ENCODE results near the gene CSAD.
"Not testable (repeated sequence)": the region's sequence is repeated elsewhere in the genome, so short reads cannot be mapped to it uniquely, and the experiment has no call there.

Gene CSAD

DNA sequence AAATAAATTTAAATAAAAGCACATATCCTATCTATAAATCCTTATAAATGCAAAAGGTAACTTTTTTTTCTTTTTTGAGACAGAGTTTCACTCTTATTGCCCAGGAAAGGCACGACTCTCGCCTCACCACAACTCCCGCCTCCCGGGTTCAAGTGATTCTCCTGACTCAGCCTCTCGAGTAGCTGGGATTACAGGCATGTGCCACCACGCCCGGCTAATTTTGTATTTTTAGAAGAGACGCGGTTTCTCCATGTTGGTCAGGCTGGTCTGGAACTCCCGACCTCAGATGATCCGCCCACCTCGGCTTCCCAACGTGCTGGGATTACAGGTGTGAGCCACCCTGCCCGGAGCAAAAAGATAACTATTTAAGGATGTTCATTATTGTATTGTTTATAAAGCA lies 1.9 kb downstream of the CSAD start:
- not testable (repeated sequence) for DNase-seq

GRCh38 chr12:53177447-53177846 lies 3.3 kb downstream of the CSAD start:
- not testable (repeated sequence) for DNase-seq

DNA sequence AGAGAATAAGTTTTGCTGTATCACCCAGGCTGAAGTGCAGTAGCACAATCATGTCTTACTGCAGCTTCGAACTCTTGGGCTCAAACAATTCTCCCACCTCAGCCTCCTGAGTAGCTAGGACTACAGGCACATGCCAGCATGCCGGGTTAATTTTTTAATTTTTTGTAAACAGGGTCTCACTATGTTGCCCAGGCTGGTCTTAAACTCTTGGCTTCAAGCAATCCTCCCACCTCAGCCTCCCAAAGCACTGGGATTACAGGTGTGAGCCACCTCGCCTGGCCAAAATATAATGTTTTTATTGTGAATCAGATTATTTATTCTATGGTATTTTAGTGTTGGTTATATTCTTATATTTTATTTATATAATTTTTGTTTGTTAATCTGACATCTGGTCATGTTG lies 4.0 kb downstream of the CSAD start:
- no peak for DNase-seq

DNA sequence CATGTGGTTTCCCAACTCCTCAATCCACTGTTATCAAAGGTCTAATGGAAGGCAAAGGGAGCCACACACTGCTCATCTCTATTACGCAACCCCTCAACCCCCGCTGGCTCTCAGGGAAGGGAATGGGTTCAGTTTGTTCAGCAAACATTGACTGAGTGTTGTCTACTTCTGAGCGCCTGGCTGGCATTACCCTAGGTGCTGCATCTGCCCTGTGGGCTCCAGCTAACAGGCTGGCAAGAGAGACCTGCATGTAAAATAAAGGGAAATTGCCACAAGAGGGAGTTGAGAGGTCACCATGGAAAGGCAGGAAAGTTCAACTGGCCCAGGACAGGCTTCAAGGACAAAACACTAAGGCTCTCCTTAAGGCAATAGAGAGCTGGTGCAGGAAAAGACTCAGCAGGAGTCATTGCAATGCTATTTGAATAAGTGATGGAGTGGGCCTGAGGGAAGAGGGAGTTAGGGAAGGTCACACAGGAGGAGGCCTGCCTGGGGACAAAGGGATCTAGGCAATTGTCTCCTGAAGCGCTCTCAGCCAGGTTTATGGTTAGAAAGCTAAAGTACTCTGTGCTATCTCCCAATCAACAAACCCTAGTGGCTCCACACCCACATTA lies 5.7 kb downstream of the CSAD start:
- DNase-seq: no peak

GRCh38 chr12:53173085-53173715 lies 7.5 kb downstream of the CSAD start:
- DNase-seq: no peak

DNA sequence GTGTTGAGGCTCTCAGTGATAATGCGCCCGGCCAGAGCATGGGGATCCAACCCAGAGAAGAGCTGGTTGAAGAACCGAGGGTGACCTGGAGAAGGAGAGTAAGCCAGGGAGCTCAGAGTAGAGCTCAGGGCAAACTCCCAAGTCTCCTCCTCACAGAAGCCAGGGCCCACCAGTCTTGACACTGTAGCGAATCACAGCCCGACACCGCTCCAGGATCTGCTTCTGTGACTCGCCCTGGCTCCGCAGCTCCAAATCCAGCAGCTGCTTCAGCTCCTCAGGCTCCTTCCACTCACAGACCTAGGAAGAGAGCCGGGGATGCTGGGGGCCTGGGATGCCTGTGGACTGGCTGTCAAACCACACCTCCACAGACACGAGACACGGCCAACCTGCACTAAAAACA lies 8.4 kb downstream of the CSAD start:
- no peak for DNase-seq

- DNase-seq: no peak
Observed at GRCh38 chr12:53171725-53172329, 8.9 kb downstream of the CSAD start.

DNA sequence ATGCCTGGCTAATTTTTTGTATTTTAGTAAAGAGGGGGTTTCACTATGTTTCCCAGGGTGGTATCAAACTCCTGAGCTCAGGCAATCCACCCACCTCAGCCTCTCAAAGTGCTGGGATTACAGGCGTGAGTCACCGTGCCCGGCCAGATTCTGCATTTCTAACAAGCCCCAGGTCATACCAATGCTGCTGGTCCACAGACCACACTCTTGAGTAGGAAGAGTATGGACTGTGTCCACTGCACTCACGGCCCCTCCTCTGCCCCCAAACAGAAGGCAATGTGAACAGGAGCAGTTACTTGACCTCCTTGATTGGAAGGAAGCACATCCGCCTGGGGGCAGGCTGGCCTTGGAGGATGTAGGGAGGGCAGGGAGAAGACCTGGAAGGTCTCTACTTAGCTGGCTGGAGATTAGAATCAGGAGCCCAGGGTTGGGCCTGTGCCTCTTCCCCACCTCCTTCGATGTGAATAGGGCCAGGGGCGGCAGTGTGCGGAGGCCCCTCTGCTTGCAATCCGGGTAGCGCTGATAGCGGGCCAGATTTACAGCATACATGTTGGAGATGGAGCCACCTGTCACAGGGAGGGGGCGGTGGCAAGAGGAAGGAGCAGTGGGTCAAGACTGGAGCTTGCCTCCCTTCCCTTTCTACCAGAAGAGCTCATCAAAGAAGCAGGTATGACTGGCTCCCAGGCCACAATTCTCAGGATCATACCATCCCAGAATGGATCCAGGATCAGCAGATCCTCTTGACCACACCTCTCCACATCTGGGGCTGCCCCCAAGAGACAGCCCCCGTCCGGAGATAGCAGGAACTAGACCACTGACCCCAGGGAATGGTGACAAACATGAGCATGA lies 9.6 kb downstream of the CSAD start:
- no peak for DNase-seq

- no peak for DNase-seq
Observed at GRCh38 chr12:53170215-53170614, 10.5 kb downstream of the CSAD start.

DNA sequence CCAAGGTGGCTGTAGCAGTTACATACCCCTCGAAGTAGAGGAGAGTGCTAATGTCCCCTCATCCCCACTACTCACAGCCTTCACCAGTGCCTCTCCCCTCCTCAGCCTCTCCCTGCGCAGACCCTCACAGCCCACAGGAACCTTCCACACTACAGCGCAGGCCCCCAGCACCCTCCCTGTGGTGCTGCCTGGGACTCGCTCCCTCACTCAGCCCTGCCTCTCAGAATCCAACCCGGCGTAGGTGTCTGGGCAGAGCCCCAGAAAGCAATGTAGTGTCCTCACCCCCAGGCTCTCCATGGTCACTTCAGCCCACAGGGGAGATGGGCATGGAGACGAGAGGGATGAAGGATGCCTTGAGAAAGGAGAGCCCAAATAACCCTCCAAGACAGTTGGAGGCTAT lies 11.1 kb downstream of the CSAD start:
- no peak for DNase-seq

GRCh38 chr12:53166837-53167236 lies 13.9 kb downstream of the CSAD start:
- no peak for DNase-seq

DNA sequence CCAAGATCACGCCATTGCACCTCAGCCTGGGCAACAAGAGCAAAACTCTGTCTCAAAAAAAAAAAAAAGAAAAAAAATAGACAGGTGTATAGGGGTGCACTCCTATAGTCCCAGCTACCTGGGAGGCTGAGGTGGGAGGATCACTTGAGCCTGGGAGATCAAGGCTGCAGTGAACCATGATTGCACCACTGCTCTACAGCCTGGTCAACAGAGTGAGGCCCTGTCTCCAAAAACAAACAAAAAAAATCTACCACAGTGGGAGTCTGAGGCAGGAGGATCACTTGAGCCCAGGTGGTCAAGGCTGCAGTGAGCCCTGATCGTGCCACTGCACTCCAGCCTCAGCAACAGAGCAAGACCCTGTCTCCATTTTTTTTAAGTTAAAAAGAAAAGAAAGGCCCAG lies 17.7 kb downstream of the CSAD start:
- DNase-seq: not testable (repeated sequence)

GRCh38 chr12:53161119-53161911 lies 19.4 kb downstream of the CSAD start:
- DNase-seq: no peak

GRCh38 chr12:53160673-53161072 lies 20.1 kb downstream of the CSAD start:
- no peak for DNase-seq

GRCh38 chr12:53160000-53160399 lies 20.7 kb downstream of the CSAD start:
- no peak for DNase-seq

- DNase-seq: no peak
Observed at GRCh38 chr12:53159195-53159839, 21.4 kb downstream of the CSAD start.

DNA sequence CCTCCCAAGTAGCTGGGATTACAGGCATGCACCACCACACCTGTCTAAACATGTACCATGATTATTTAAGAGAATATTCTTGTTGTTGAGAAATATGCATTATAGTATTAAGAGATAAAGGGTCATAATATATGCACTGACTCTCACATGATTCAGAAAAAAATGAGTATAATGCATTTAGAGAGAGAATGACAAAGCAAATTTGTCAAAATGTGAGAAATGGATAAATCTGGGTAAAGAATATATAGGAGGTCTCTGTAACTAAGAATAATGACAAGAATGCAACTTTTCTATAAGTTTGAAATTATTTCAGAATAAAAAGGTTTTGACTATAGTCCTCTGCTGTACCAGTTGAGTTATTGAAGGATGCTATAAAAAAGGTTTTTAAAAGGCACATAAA lies 28.3 kb downstream of the CSAD start:
- no peak for DNase-seq

DNA sequence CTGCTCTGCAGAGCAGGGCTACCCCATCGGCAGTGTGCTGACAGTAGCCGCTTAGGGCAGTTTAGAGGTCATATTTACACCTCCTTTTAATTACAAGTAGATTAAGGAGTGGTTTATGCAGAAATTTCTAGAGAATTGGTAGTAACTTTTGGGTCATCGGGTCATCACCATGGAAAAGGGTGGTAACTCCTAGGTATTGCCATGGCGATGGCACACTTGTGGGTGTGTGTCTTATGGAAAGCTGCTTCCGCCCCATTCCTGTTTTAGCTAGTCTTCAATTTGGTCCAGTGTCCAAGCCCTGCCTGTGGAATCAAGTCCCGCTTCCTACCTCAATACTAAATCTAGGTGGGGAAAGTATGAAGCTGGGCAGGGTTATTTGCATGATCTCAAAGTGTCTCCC lies 29.7 kb downstream of the CSAD start:
- DNase-seq: no peak

DNA sequence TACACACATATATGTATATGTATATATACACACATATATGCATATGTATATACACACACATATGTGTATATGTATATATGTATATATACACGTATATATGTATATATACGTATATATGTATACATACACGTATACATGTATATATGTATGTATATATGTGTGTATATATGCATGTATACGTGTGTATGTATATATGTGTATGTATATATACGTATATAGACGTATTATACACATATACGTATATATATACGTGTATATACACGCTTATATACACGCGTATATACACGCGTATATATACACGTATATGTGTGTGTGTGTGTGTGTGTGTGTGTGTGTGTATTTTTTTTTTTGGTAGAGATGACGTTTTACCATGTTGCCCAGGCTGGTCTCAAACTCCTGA lies 33.1 kb downstream of the CSAD start:
- DNase-seq: no peak

DNA sequence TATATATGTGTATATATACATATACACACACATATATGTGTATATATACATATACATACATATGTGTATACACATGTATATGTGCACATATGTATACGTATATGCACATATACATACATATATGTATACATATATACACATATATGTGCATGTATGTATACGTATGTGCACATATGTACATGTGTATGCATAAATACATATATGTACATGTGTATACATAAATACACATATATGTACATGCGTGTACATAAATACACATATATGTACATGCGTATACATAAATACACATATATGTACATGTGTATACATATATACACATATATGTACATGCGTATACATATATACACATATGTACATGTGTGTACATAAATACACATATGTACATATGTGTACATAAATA lies 33.5 kb downstream of the CSAD start:
- no peak for DNase-seq

DNA sequence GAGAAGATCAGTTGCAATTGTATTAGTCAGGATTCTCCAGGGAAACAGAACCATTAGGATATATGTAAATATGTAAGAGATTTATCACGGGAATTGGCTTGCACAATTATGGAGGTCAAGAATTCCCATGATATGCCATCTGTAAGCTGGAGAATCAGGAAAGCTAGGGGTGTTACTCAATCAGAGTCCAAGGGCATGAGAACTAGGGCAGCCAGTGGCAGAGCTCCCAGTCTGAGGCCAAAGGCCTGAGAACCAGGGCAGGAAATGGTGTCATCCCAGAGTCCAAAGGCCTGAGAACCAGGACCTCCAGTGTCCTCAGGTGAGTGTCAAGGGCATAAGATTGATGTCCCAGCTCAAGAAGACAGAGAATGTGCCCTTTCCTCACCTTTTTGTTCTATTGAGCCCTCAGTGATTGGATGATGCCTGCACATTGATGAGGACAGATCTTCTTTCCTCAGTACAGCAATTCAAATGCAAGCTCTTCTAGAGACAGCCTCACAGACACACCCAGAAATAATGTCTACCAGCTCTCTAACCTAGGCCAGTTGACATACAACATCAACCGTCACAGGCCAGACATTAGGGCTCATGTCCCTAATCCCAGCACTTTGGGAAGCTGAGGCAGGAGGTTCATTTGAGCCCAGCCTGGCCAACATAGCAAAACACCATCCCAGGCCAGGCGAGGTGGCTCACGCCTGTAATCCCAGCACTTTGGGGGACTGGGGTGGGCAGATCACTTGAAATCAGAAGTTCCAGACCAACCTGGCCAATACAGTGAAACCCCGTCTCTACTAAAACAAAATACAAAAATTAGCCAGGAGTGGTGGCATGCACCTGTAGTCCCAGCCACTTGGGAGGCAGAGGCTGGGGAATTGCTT lies 35.1 kb downstream of the CSAD start:
- DNase-seq: no peak
